Nucleus accumbens (tissue), 56 donors: ENCODE measurements around the gene MARVELD3.
"Not testable (repeated sequence)": the region's sequence is repeated elsewhere in the genome, so short reads cannot be mapped to it uniquely, and the experiment has no call there.

Source experiments
- DNase-seq, 56 donors: peaks; one replicate each; lab custom pipeline; 2025; lab: John Stamatoyannopoulos, UW

MARVELD3 gene

GRCh38 chr16:71670537-71670936 is 44.6 kb downstream of the MARVELD3 start:
- DNase-seq: no peak

GRCh38 chr16:71671165-71671564 is 45.2 kb downstream of the MARVELD3 start:
- DNase-seq: no peak

DNA sequence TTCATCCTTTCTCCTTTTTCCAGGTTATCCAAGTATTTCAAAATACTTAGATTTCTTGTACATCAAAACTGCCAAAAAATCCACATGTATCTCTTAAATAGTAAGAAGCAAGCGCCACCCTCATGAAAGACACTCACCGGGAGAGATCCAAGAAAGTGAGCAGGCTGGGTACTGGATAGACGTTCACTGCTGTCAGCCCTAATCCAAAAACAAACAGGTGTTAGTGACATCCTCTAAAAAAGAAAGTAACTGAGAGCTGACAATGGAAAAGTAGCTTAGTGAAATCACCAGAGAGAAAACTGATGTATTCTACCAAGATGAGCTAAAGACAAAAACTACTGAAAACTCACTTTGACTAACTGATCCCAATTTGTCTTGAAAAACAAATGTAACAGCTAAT is 46.1 kb downstream of the MARVELD3 start:
- no peak for DNase-seq

GRCh38 chr16:71672803-71673581 is 47.0 kb downstream of the MARVELD3 start:
- DNase-seq: no peak

- no peak for DNase-seq
These were observed 47.6 kb downstream of the MARVELD3 start for GRCh38 chr16:71673582-71673973.

DNA sequence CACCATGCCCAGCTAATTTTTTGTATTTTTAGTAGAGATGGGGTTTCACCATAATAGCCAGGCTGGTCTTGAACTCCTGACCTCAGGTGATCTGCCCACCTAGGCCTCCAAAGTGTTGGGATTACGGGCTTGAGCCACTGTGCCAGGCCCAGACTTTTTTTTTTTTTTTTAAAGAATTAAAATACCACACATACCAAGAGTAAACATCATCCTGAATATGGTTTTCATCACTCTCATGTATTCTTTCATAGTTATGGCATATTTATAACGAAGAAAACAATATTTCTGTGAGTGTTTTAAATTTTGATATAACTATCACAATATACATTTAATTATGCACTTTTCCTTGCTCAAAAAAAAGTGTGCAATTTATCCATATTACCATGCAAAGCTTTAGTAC is 48.2 kb downstream of the MARVELD3 start:
- DNase-seq: no peak

- DNase-seq: no peak
These were observed 49.4 kb downstream of the MARVELD3 start for GRCh38 chr16:71675380-71675779.

GRCh38 chr16:71676236-71676635 is 50.3 kb downstream of the MARVELD3 start:
- no peak for DNase-seq

GRCh38 chr16:71681360-71681759 is 55.4 kb downstream of the MARVELD3 start:
- no peak for DNase-seq

GRCh38 chr16:71684280-71684679 is 58.3 kb downstream of the MARVELD3 start:
- not testable (repeated sequence) for DNase-seq
